Heart right ventricle (tissue), 16 donors: ENCODE measurements around the gene HCFC2. TPM values are rescaled to one million over a fixed set of nuclear protein-coding genes. Genes with fewer than 3 reads are reported as not detected.
A peak's percentile ranks its signal among the peaks of the same experiment; 100 is the strongest.

ENCODE experiments used
- ATAC-seq, 8 donors: fragments of 200-7000 bp; cut with Tn5 transposase; one replicate each; pipeline ENCODE4 v1.9.1; 2020; ENCODE audit warnings: mild to moderate bottlenecking in 8 of 8, moderate library complexity in 8 of 8, moderate number of reproducible peaks in 1 of 8
- DNase-seq, 2 donors: peaks; one replicate each; pipeline ENCODE4 v3.0.0-alpha.2; 2020
- H3K27ac ChIP-seq, 10 donors: fragments of 200-600 bp; sonication (generic) in 2 of 10; one replicate each; pipeline versions ENCODE4 v1.5.0 to v1.8.0; 2020 to 2022; ENCODE audit warnings: mild to moderate bottlenecking in 3 of 10
- H3K27me3 ChIP-seq, 7 donors: fragments of 200-600 bp; one replicate each; pipeline ENCODE4 v1.8.0; 2021 to 2022; ENCODE audit warnings: mild to moderate bottlenecking in 2 of 7
- H3K36me3 ChIP-seq, 9 donors: fragments of 200-600 bp; sonication (generic) in 1 of 9; one replicate each; pipeline versions ENCODE4 v1.5.0 to v1.8.0; 2020 to 2022; ENCODE audit warnings: mild to moderate bottlenecking in 2 of 9
- H3K4me1 ChIP-seq, 9 donors: fragments of 200-600 bp; sonication (generic) in 1 of 9; one replicate each; pipeline versions ENCODE4 v1.5.0 to v1.8.0; 2020 to 2022; ENCODE audit warnings: mild to moderate bottlenecking in 4 of 9
- H3K4me3 ChIP-seq, 10 donors: fragments of 200-600 bp; sonication (generic) in 2 of 10; one replicate each; pipeline versions ENCODE4 v1.5.0 to v1.8.0; 2020 to 2022; ENCODE audit warnings: mild to moderate bottlenecking in 7 of 10, moderate library complexity in 2 of 10
- H3K9me3 ChIP-seq, 11 donors: fragments of 200-600 bp in 10 of 11; sonication (generic) in 2 of 11; one replicate each; pipeline versions ENCODE4 v1.5.0 to v1.8.0; 2013 to 2022; ENCODE audit warnings: mild to moderate bottlenecking in 2 of 11, control low read depth in 1 of 11, moderate library complexity in 1 of 11
- WGBS, 2 donors: extraction: QIAGEN DNeasy Blood & Tissue Kit; methylation state at CpG; one replicate each; pipeline ENCODE4 v1.1.7; 2013; ENCODE audit warnings: inconsistent platforms in 1 of 2; 5-methylcytosine and 5-hydroxymethylcytosine counted together
- intact Hi-C, 10 donors: fragments of 100-400 bp; cut with DNase I; formaldehyde crosslinking; loops; one replicate each; pipeline versions ENCODE4 v1.11.1 to v1.14.2; 2022
- polyA plus RNA-seq, 2 donors: library from polyadenylated mRNA; stranded (reverse); fragments of 200-250 nt; gene quantifications; one replicate each; pipeline ENCODE4 v1.2.3, GENCODE V29; 2013
- total RNA-seq, 10 donors: library from RNA; stranded (reverse); fragmentation: NEBNext Ultra II Directional in 3 of 10; extraction: Animal tissue kit (Norgen Biotek cat#: 25700) in 3 of 10; gene quantifications; one replicate each; pipeline versions ENCODE4 v1.2.1 to v1.2.4, GENCODE V29; 2021 to 2023
- TF ChIP-seq, protein P1 (sequence below), 9 donors: fragments of 200-600 bp; sonication (generic) in 2 of 9; IDR thresholded peaks; one replicate each; pipeline versions ENCODE4 v1.5.0 to v1.8.0; 2021 to 2022; ENCODE audit warnings: antibody characterized with exemption in 9 of 9, mild to moderate bottlenecking in 5 of 9, moderate library complexity in 1 of 9
- donor health status: Arrhythmogenic right ventricular cardiomyopathy.
- donor health status: ischemic (EF 13 %, LVEDD 7.1; RV severe dilation, severe dysfunction).
- donor health status: healthy with polysubstance abuse.
- donor health status: DM: no; HTN: yes; CAD: no.
- donor health status: DM: no; HTN: no; CAD: no.
- donor health status: ischemic (EF 25% LVEDD 6.9; RV normal size, moderate dysfunction).
- donor health status: ischemic (EF 25% LVEDD 5.7; RV mildly dilated, moderate dysfunction).
- donor health status: healthy.
- donor health status: DM: yes; HTN: yes; CAD: no.
- donor health status: Ischemic cardiomyopathy.
- donor health status: ischemic (EF 35%, LVEDD 5.7; RV mildly dilated, moderate dysfunction).
- donor health status: nonischemic (EF 11% LVEDD 7.7; RV severe dilation, severe dysfunction).
- donor health status: DM: yes; HTN: yes; CAD: no.
- donor health status: PGD.
- donor health status: ischemic (EF 29% LVEDD 5.4; RV normal size, mild dysfunction).
- donor health status: nonischemic (EF 23%, LVEDD 6.1; RV moderate dilation, normal function).

Gene HCFC2
- total and polyA plus RNA-seq, 12 donors: 5.1 to 13.6 (median 11.2) TPM

- DNase-seq (no peak), ATAC-seq (no peak)
- intact Hi-C loops: no loop called here
- 66 to 70% methylated on average over 3 of the region's 3 CpGs for WGBS, 2 donors
- H3K27me3 ChIP-seq: peaks cover 0 to 27% (median 0%) of the 10 kb centered on the region in 7 donors
- H3K9me3 ChIP-seq: no peaks in the 10 kb centered on the region
- no peaks in the 10 kb centered on the region for H3K36me3 ChIP-seq
- H3K27ac ChIP-seq: peak overlapping the region in 5 of 10 donors; percentile 56 to 73 (median 68)
- TF ChIP-seq, protein P1, sequence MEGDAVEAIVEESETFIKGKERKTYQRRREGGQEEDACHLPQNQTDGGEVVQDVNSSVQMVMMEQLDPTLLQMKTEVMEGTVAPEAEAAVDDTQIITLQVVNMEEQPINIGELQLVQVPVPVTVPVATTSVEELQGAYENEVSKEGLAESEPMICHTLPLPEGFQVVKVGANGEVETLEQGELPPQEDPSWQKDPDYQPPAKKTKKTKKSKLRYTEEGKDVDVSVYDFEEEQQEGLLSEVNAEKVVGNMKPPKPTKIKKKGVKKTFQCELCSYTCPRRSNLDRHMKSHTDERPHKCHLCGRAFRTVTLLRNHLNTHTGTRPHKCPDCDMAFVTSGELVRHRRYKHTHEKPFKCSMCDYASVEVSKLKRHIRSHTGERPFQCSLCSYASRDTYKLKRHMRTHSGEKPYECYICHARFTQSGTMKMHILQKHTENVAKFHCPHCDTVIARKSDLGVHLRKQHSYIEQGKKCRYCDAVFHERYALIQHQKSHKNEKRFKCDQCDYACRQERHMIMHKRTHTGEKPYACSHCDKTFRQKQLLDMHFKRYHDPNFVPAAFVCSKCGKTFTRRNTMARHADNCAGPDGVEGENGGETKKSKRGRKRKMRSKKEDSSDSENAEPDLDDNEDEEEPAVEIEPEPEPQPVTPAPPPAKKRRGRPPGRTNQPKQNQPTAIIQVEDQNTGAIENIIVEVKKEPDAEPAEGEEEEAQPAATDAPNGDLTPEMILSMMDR (IDR thresholded peaks at IDR 0.05): no peak
- H3K4me3 ChIP-seq: peak overlapping the region in 8 of 10 donors; percentile 32 to 60 (median 53)
- peaks cover 0 to 50% (median 24%) of the 10 kb centered on the region in 9 donors for H3K4me1 ChIP-seq
Observed at GRCh38 chr12:104048811-104049210, 15.5 kb upstream of the HCFC2 start.

DNA sequence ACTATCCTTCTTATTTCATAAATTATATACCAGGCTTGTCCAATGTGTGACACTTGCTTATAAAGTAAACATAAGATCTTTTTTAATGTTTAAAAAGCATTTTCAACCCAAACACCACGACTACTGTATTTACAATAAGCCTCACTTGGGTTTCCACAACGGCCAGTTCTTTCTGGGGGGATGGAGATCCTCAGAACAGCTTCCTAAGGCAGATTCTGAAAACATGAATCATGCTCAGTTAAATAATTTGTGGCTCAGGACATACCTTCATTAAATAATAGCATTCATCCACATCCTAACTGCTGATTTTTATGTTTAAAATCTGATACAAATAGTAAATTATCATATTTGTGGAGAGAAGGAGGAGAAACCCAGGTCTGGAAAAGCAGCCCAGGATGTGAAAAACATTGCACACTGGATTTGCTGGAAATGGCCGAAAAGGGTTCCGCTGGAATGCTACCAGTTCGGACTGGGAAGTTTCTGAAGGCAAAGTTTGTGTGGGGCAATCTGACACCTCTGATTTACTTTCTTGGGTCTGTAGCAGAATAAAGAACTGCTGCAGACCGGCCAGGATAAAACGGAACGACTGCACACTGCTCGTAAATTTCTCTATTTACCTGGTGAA lies 14.9 kb upstream of the HCFC2 start:
- no peaks in the 10 kb centered on the region for H3K9me3 ChIP-seq
- DNase-seq (no peak), ATAC-seq (peak in 4 of 8 donors; percentile 3 to 28 (median 11))
- H3K4me1 ChIP-seq: peaks cover 0 to 50% (median 24%) of the 10 kb centered on the region in 9 donors
- intact Hi-C loops: no loop called here
- H3K36me3 ChIP-seq: no peaks in the 10 kb centered on the region
- peak overlapping the region in 9 of 10 donors; percentile 35 to 73 (median 61) for H3K27ac ChIP-seq
- peak overlapping the region in 9 of 10 donors; percentile 17 to 60 (median 51) for H3K4me3 ChIP-seq
- TF ChIP-seq, protein P1 (IDR thresholded peaks at IDR 0.05): no peak
- H3K27me3 ChIP-seq: peaks cover 0 to 27% (median 0%) of the 10 kb centered on the region in 7 donors
- WGBS, 2 donors: 35 to 45% methylated on average over 9 of the region's 9 CpGs

GRCh38 chr12:104049903-104050356 lies 14.4 kb upstream of the HCFC2 start, which contains the start of gene GLT8D2:
Gene GLT8D2 (minus strand): TSS chr12:104050187. CDS start chr12:104019648, 30,539 bp downstream.
- Histone ChIP-seq H3K9me3 (no peaks in the 10 kb centered on the region), H3K36me3 (no peaks in the 10 kb centered on the region), H3K27me3 (peaks cover 0 to 27% (median 0%) of the 10 kb centered on the region in 7 donors), H3K4me1 (peaks cover 0 to 48% (median 23%) of the 10 kb centered on the region in 9 donors), H3K27ac (peak within 1 kb of the TSS in 9 of 10 donors; percentile 35 to 73 (median 61)), H3K4me3 (peak within 1 kb of the TSS in 9 of 10 donors; percentile 17 to 60 (median 51))
- 4 to 11% methylated on average over 24 of the region's 24 CpGs for WGBS, 2 donors
- ATAC-seq: peak; percentile 66 to 87 (median 78)
- peak; percentile 59 to 66 for DNase-seq
- TF ChIP-seq, protein P1 (IDR thresholded peaks at IDR 0.05): no peak
- intact Hi-C loops: loop anchor here in 1 of 10 donors (10.0 kb wide), 1 partner anchor 55 kb away; no protein-coding TSS in a partner anchor

DNA sequence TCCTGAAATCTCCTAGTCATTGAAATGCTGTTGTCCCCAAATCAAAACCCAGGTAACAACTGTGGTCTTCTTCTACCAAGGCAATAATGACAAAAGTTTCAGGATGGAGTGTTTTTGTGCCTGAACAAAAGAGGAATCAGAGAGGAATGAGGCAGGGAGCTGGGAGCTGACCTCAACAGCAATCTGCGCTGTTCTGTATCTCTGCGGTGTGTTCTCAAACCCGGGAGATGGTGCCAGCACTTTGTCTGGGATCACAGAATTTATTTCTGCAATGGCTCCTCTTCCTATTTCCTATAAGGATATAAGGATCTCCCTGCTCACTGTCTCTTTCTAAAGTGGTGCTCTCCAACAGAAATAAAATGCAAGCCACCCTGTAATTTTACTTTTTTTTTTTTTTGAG lies 13.9 kb upstream of the HCFC2 start:
- H3K27me3 ChIP-seq: peaks cover 0 to 27% (median 0%) of the 10 kb centered on the region in 7 donors
- no peaks in the 10 kb centered on the region for H3K36me3 ChIP-seq
- H3K4me1 ChIP-seq: peaks cover 0 to 48% (median 18%) of the 10 kb centered on the region in 9 donors
- no peaks in the 10 kb centered on the region for H3K9me3 ChIP-seq
- 36 to 52% methylated on average over 3 of the region's 3 CpGs for WGBS, 2 donors
- no peak for DNase-seq
- peak in 2 of 8 donors; percentile 5 to 33 for ATAC-seq
- intact Hi-C loops: loop anchor here in 1 of 10 donors (10.0 kb wide), 1 partner anchor 54 kb away; no protein-coding TSS in a partner anchor
- peak overlapping the region in 7 of 10 donors; percentile 36 to 73 (median 62) for H3K27ac ChIP-seq
- H3K4me3 ChIP-seq: peak overlapping the region in 9 of 10 donors; percentile 17 to 60 (median 51)
- TF ChIP-seq, protein P1 (IDR thresholded peaks at IDR 0.05): no peak
